ENCODE results near the gene DENND4A. TPM values are rescaled to one million over a fixed set of nuclear protein-coding genes. Genes with fewer than 3 reads are reported as not detected.

Gene DENND4A
- total and polyA plus RNA-seq, 2 of the 4 experiments (the other 2 are of a cell fraction), result 4.1 to 17.7 TPM

DNA sequence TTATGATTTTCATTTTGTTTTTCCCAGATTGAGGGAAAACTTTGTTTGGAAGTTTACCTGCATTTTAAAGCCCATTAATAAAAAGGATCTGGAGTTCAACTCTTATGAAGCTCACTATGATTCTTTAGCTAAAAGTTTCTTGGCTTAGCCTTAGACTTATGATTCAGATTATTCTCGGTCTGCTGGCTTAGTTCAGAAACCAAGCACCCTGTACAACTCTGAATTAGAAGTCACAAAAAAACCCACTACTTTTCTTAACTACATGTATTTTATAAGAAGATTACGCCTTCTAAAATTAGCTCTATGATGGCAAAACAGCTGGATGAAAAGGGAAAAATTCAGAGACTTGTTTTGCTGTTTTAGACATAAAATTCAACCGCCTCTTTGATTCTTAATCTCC, 14.3 kb upstream of the DENND4A start:
- BruUV-seq (replicated peaks), result no TSS peak
- Histone ChIP-seq H3K4ac (ENCODE audit: low read depth, low read length) (no peak overlapping the region), H2BK15ac (ENCODE audit: low read depth, low read length) (no peak overlapping the region), H3K9me3 (ENCODE audit: control insufficient read depth, insufficient read depth, low read length) (no peaks in the 10 kb centered on the region; the same call in 1 of the 2 replicates), H2BK5ac (ENCODE audit: low read depth, low read length, poor library complexity, severe bottlenecking) (no peak overlapping the region), H3K9ac (ENCODE audit: low read depth, low read length) (no peak overlapping the region), H4K91ac (ENCODE audit: insufficient read depth, low read depth, low read length) (no peak overlapping the region), H2AK5ac (ENCODE audit: low read depth, low read length) (no peak overlapping the region), H3K79me1 (ENCODE audit: low read depth in 1 of 2, low read length in 2 of 2) (no peaks in the 10 kb centered on the region), H4K8ac (ENCODE audit: low read depth in 2 of 2, low read length in 2 of 2) (no peak overlapping the region), H3K4me1 (ENCODE audit: control insufficient read depth, insufficient read depth, low read length) (no peaks in the 10 kb centered on the region; the same call in 1 of the 2 replicates), H2BK120ac (ENCODE audit: low read depth, low read length) (no peak overlapping the region), H3K36me3 (ENCODE audit: control insufficient read depth, insufficient read depth, low read length) (no peaks in the 10 kb centered on the region), H3K4me3 (ENCODE audit: insufficient read depth, low read depth, low read length) (no peak overlapping the region), H2AFZ (replicated peaks; ENCODE audit: low read length, poor library complexity) (no peak overlapping the region), H3K4me2 (ENCODE audit: low read depth, low read length) (no peak overlapping the region), H2AK9ac (replicated peaks; ENCODE audit: low read depth, low read length, poor library complexity) (no peak overlapping the region), H2BK20ac (ENCODE audit: low read depth, low read length) (no peak overlapping the region), H3K56ac (ENCODE audit: extremely low read depth, insufficient read depth, low read length) (no peak overlapping the region), H3K18ac (ENCODE audit: low read depth, low read length) (no peak overlapping the region), H4K5ac (ENCODE audit: low read depth, low read length) (no peak overlapping the region), H3K23ac (ENCODE audit: low read depth, low read length) (no peak overlapping the region), H3K9me1 (ENCODE audit: insufficient read depth, low read length) (no peaks in the 10 kb centered on the region), H3K14ac (replicated peaks; ENCODE audit: low read depth, low read length) (no peak overlapping the region), H3K27me3 (ENCODE audit: control insufficient read depth, insufficient read depth, low read length) (no peaks in the 10 kb centered on the region), H4K20me1 (ENCODE audit: insufficient read depth, low read length) (no peaks in the 10 kb centered on the region), H3K27ac (ENCODE audit: insufficient read depth, low read length) (no peak overlapping the region)
- no peak for ATAC-seq (ENCODE audit: low read depth)
- intact Hi-C loops (cut with micrococcal nuclease) (no loop called here), in situ Hi-C loops (cut with MboI; ENCODE audit: low sequenced_read_pairs) (no loop called here), dilution Hi-C loops (cut with HindIII; ENCODE audit: low sequenced_read_pairs, unreplicated experiment) (no loop called here)
- POLR2A ChIA-PET (ENCODE audit: unreplicated experiment), result no interaction called here
- WGBS, 2 experiments (ENCODE audit: extremely low coverage in 2 of 2, insufficient read length in 1 of 2), result no CpG with 5 or more reads among the region's 3 CpGs
- CTCF ChIA-PET, result interaction anchor here (0.5 kb wide), 1 partner anchor 22 kb away, joined by 4 read pairs; no protein-coding TSS in a partner anchor
- TF ChIP-seq MAZ (IDR thresholded peaks at IDR 0.05; ENCODE audit: borderline replicate concordance, low read depth, low read length) (no peak), USF2 (IDR thresholded peaks at IDR 0.05; ENCODE audit: low read depth, low read length) (no peak), CTCF (conservative IDR thresholded peaks at IDR 0.05; ENCODE audit: low read depth, low read length) (no peak), ELK1 (IDR thresholded peaks at IDR 0.05; ENCODE audit: borderline replicate concordance, low read depth, low read length) (no peak), RAD21 (IDR thresholded peaks at IDR 0.05; ENCODE audit: low read length) (no peak), RCOR1 (IDR thresholded peaks at IDR 0.05; ENCODE audit: insufficient replicate concordance, low read length) (no peak), CEBPB (IDR thresholded peaks at IDR 0.05; ENCODE audit: low read depth, low read length) (no peak), FOS (IDR thresholded peaks at IDR 0.05; ENCODE audit: low read depth, low read length) (no peak), RFX5 (IDR thresholded peaks at IDR 0.05; ENCODE audit: low read depth, low read length) (no peak), NFE2L2 (IDR thresholded peaks at IDR 0.05; ENCODE audit: low read depth, low read length) (no peak), MAFK (IDR thresholded peaks at IDR 0.05; ENCODE audit: low read depth, low read length) (no peak), SMC3 (IDR thresholded peaks at IDR 0.05; ENCODE audit: low read depth, low read length) (no peak), MXI1 (IDR thresholded peaks at IDR 0.05; ENCODE audit: borderline replicate concordance, low read depth, low read length) (no peak), POLR2A (IDR thresholded peaks at IDR 0.05; ENCODE audit: low read depth, low read length) (no peak), BHLHE40 (IDR thresholded peaks at IDR 0.05; ENCODE audit: low read depth, low read length) (no peak)
- DNase-seq, result no peak
